ENCODE data around the gene KRTAP4-5. TPM values are rescaled to one million over a fixed set of nuclear protein-coding genes. Genes with fewer than 3 reads are reported as not detected.
A peak's percentile ranks its signal among the peaks of the same experiment; 100 is the strongest.
"Not testable (repeated sequence)": the region's sequence is repeated elsewhere in the genome, so short reads cannot be mapped to it uniquely, and the experiment has no call there.

Gene KRTAP4-5
- total RNA-seq, 1 donor from 2014 or later: not detected

DNA sequence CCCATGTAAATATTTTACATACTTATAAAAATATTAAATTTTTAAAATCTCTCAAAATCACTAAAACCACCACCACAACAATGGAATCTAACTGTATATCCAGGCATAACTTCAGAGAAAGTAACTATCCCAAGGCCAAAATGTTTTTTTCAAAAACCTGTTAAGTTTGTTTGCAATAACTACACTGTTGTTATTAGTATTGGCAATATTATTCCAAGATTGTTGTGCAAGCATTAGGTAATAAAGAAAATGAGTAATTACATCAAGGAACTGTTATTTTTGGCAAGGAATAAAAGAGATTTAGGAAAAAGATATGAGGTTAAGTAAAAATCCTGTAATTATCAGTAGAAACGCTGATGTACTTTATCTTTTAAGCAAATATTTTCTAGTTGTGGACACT is 22.3 kb downstream of the KRTAP4-5 start:
- H3K4me3 Mint-ChIP-seq: no peak overlapping the region
- H3K9me3 Mint-ChIP-seq: peaks cover 27% of the 10 kb centered on the region
- peaks cover 2% of the 10 kb centered on the region for H3K36me3 Mint-ChIP-seq
- peaks cover 11% of the 10 kb centered on the region for H3K4me1 Mint-ChIP-seq
- no peak overlapping the region for H3K27ac Mint-ChIP-seq
- peaks cover 4% of the 10 kb centered on the region for H3K27me3 Mint-ChIP-seq (ENCODE audit: low read depth)
- no peak for DNase-seq (ENCODE audit: low spot score in 2 of 2, unreplicated experiment in 2 of 2)
- TF ChIP-seq, protein P1, sequence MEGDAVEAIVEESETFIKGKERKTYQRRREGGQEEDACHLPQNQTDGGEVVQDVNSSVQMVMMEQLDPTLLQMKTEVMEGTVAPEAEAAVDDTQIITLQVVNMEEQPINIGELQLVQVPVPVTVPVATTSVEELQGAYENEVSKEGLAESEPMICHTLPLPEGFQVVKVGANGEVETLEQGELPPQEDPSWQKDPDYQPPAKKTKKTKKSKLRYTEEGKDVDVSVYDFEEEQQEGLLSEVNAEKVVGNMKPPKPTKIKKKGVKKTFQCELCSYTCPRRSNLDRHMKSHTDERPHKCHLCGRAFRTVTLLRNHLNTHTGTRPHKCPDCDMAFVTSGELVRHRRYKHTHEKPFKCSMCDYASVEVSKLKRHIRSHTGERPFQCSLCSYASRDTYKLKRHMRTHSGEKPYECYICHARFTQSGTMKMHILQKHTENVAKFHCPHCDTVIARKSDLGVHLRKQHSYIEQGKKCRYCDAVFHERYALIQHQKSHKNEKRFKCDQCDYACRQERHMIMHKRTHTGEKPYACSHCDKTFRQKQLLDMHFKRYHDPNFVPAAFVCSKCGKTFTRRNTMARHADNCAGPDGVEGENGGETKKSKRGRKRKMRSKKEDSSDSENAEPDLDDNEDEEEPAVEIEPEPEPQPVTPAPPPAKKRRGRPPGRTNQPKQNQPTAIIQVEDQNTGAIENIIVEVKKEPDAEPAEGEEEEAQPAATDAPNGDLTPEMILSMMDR (IDR thresholded peaks at IDR 0.05; ENCODE audit: unreplicated experiment): no peak

- peaks cover 11% of the 10 kb centered on the region for H3K4me1 Mint-ChIP-seq
- TF ChIP-seq, protein P1 (IDR thresholded peaks at IDR 0.05; ENCODE audit: unreplicated experiment): no peak
- H3K4me3 Mint-ChIP-seq: no peak overlapping the region
- H3K27me3 Mint-ChIP-seq (ENCODE audit: low read depth): peaks cover 4% of the 10 kb centered on the region
- DNase-seq (ENCODE audit: low spot score in 2 of 2, unreplicated experiment in 2 of 2): no peak
- peaks cover 27% of the 10 kb centered on the region for H3K9me3 Mint-ChIP-seq
- H3K36me3 Mint-ChIP-seq: peaks cover 2% of the 10 kb centered on the region
- no peak overlapping the region for H3K27ac Mint-ChIP-seq
These were observed 23.2 kb downstream of the KRTAP4-5 start for GRCh38 chr17:41126412-41126811.

- TF ChIP-seq, protein P1 (IDR thresholded peaks at IDR 0.05; ENCODE audit: unreplicated experiment): no peak
- Mint-ChIP-seq H3K27ac (no peak overlapping the region), H3K27me3 (ENCODE audit: low read depth) (peaks cover 4% of the 10 kb centered on the region), H3K4me3 (no peak overlapping the region), H3K4me1 (peaks cover 12% of the 10 kb centered on the region), H3K9me3 (peaks cover 27% of the 10 kb centered on the region), H3K36me3 (peaks cover 2% of the 10 kb centered on the region)
- no peak for DNase-seq (ENCODE audit: low spot score in 2 of 2, unreplicated experiment in 2 of 2)
These were observed 24.6 kb downstream of the KRTAP4-5 start for GRCh38 chr17:41125064-41125463.

- not testable (repeated sequence) for H3K27ac Mint-ChIP-seq; DNase-seq (ENCODE audit: low spot score in 2 of 2, unreplicated experiment in 2 of 2); H3K4me3 Mint-ChIP-seq; H3K36me3 Mint-ChIP-seq; H3K27me3 Mint-ChIP-seq (ENCODE audit: low read depth)
- H3K4me1 Mint-ChIP-seq: peaks cover 16% of the 10 kb centered on the region
- H3K9me3 Mint-ChIP-seq: peaks cover 19% of the 10 kb centered on the region
These were observed 25.6 kb downstream of the KRTAP4-5 start, which contains the start of gene KRTAP4-12 for GRCh38 chr17:41123991-41124371. Gene KRTAP4-12, minus strand, starts transcription at chr17:41124182. Its CDS starts 60 bp downstream, at chr17:41124122.

DNA sequence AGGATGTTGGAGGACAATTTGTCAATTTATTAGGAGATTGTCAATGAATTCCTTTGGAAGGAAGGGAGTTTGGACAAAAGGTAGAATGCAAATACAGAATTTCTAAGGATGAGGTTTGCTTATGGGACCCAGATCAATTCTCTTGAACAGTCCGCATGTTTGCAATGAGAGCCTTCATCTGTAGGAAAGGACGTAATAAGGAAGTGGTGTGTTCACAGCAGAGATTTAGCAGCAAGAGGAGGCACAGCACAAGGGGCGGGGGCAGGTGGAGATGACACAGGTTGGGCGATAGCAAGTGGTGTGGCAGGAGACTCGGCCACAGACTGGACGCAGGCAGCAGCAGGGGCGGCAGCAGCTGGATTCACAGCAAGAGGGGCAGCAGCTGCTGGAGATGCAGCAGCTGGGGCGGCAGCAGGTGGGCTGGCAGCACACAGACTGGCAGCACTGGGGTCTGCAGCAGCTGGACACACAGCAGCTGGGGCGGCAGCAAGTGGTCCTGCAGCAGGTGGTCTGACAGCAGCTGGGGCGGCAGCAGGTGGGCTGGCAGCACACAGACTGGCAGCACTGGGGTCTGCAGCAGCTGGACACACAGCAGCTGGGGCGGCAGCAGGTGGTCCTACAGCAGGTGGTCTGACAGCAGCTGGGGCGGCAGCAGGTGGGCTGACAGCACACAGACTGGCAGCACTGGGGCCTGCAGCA is 26.2 kb downstream of the KRTAP4-5 start:
- not testable (repeated sequence) for H3K27me3 Mint-ChIP-seq (ENCODE audit: low read depth); H3K27ac Mint-ChIP-seq; H3K4me3 Mint-ChIP-seq; H3K36me3 Mint-ChIP-seq; DNase-seq (ENCODE audit: low spot score in 2 of 2, unreplicated experiment in 2 of 2)
- Mint-ChIP-seq H3K4me1 (peaks cover 20% of the 10 kb centered on the region), H3K9me3 (peaks cover 15% of the 10 kb centered on the region)

GRCh38 chr17:41121742-41122141 is 27.9 kb downstream of the KRTAP4-5 start:
- H3K4me1 Mint-ChIP-seq: peaks cover 28% of the 10 kb centered on the region
- H3K4me3 Mint-ChIP-seq: no peak overlapping the region
- H3K9me3 Mint-ChIP-seq: peaks cover 10% of the 10 kb centered on the region
- peaks cover 10% of the 10 kb centered on the region for H3K27me3 Mint-ChIP-seq (ENCODE audit: low read depth)
- TF ChIP-seq, protein P1 (IDR thresholded peaks at IDR 0.05; ENCODE audit: unreplicated experiment): no peak
- DNase-seq (ENCODE audit: low spot score in 2 of 2, unreplicated experiment in 2 of 2): no peak
- no peaks in the 10 kb centered on the region for H3K36me3 Mint-ChIP-seq
- no peak overlapping the region for H3K27ac Mint-ChIP-seq

DNA sequence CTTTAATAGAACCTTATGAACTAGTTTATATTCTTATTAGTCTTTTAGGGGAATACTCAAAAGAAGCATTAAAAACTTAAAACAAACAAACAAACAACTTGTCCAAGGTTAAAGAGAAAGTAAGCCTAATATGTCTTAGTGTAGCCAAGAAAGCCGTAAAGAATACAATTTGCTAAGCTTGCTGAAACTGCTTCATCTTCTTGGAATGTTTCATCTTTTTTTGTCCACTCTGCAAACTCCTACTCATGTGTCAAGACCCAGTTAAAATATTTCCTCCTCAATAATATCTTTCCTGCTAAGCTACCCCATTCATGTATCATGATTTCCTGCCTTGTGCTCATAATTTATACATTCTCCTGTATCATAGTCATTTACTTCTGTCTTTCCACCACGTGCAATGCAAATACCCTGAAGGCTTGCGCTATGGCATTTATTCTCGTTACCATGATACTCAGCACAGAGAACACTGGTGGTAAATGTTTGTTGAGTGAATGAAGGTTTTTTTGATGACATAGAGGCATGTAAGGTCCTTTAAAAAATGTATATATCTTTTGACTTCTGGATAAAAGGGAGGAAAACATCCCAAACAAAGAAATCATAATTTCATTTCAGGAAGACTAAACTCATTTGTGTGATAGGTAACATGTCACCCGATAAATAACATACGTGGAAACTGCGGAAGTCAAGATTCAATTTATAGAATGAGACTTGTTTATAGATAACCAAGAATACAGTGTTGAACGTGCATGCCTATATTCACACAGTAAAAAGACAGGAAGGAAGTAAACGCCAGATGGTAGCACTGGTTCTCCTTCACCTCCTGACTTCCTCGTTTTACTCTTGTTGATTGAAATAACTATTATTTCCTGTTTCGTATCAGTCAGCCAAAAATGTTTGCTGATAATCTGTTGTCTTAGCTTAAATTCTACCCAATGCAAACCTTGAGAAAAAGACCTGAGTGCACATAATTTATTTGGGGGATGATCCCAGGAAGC is 29.6 kb downstream of the KRTAP4-5 start:
- H3K4me3 Mint-ChIP-seq; H3K9me3 Mint-ChIP-seq; H3K36me3 Mint-ChIP-seq; DNase-seq (ENCODE audit: low spot score in 2 of 2, unreplicated experiment in 2 of 2): not testable (repeated sequence)
- peaks cover 44% of the 10 kb centered on the region for H3K4me1 Mint-ChIP-seq
- peaks cover 10% of the 10 kb centered on the region for H3K27me3 Mint-ChIP-seq (ENCODE audit: low read depth)
- peak overlapping the region; percentile 62 for H3K27ac Mint-ChIP-seq
